B cell (primary cell): ENCODE measurements around the gene RRP1. TPM values are rescaled to one million over a fixed set of nuclear protein-coding genes. Genes with fewer than 3 reads are reported as not detected.

Source experiments
- ATAC-seq: fragments of 200-7000 bp; cut with Tn5 transposase; one replicate; pipeline ENCODE4 v1.10.0; 2021; ENCODE audit warnings: low read depth, mild to moderate bottlenecking, moderate number of reproducible peaks, moderate library complexity
- CTCF ChIA-PET: fragments of 350-600 bp; sonication (Branson Sonifier 250); formaldehyde crosslinking; loops from one replicate; lab custom pipeline; 2021; ENCODE audit warnings: antibody characterized with exemption, inconsistent platforms; lab: Charles Lee
- POLR2A ChIA-PET: fragments of 350-600 bp; sonication (Branson Sonifier 250); formaldehyde crosslinking; loops from one replicate; lab custom pipeline; 2021; ENCODE audit warnings: antibody characterized with exemption; lab: Charles Lee
- DNase-seq: peaks from one replicate; pipeline ENCODE4 v3.0.0; 2013
- H2AFZ ChIP-seq: 2 replicates; pipeline ENCODE4 v1.6.1; 2012; ENCODE audit warnings: mild to moderate bottlenecking, low read depth, low read length; ENCODE audit not compliant: insufficient read depth, poor library complexity, severe bottlenecking
- H3K27ac ChIP-seq, 2 donors: 1 replicate in 1 of 2; 2 replicates in 1 of 2; pipeline ENCODE4 v1.5.1; 2012 to 2013; ENCODE audit warnings: low read length in 2 of 2, mild to moderate bottlenecking in 2 of 2, moderate library complexity in 1 of 2
- H3K27me3 ChIP-seq, 4 experiments: fragments of 200-600 bp in 1 of 4; sonication (generic) in 1 of 4; replicated peaks in 1 of 4; 1 replicate in 2 of 4; 2 replicates in 2 of 4; pipeline versions ENCODE4 v1.6.1 to v1.7.0; 2013 to 2016; ENCODE audit warnings: low read length in 3 of 4, mild to moderate bottlenecking in 2 of 4, mixed read lengths in 1 of 4, moderate library complexity in 1 of 4; ENCODE audit not compliant: insufficient read depth in 4 of 4, control insufficient read depth in 3 of 4; ENCODE audit errors: control extremely low read depth in 1 of 4
- H3K36me3 ChIP-seq, 2 experiments: replicated peaks in 1 of 2; 1 replicate in 1 of 2; 2 replicates in 1 of 2; pipeline versions ENCODE4 v1.6.1 to v1.7.1; 2013; ENCODE audit warnings: low read length in 1 of 2; ENCODE audit not compliant: insufficient read depth in 2 of 2, control insufficient read depth in 1 of 2; ENCODE audit errors: control extremely low read depth in 1 of 2, extremely low read depth in 1 of 2
- H3K4me1 ChIP-seq, 2 donors: fragments of 200-600 bp in 1 of 2; sonication (generic) in 1 of 2; 1 replicate in 1 of 2; 2 replicates in 1 of 2; pipeline versions ENCODE4 v1.5.1 to v1.6.1; 2013 to 2017; ENCODE audit warnings: low read length in 2 of 2; ENCODE audit not compliant: control insufficient read depth in 2 of 2, insufficient read depth in 2 of 2
- H3K4me2 ChIP-seq: replicated peaks from 2 replicates; pipeline ENCODE3; 2012; ENCODE audit warnings: mild to moderate bottlenecking, low read depth, low read length; ENCODE audit not compliant: poor library complexity, severe bottlenecking
- H3K4me3 ChIP-seq, 5 experiments: fragments of 200-600 bp in 1 of 5; sonication (generic) in 1 of 5; 1 replicate in 3 of 5; 2 replicates in 2 of 5; pipeline versions ENCODE4 v1.5.1 to v1.7.0; 2011 to 2016; ENCODE audit warnings: low read length in 4 of 5, mild to moderate bottlenecking in 4 of 5, low read depth in 2 of 5, control low read depth in 1 of 5, moderate library complexity in 1 of 5; ENCODE audit not compliant: insufficient read depth in 1 of 5; ENCODE audit errors: control extremely low read depth in 1 of 5, extremely low read depth in 1 of 5
- H3K79me2 ChIP-seq: fragments of 200-600 bp; sonication (generic); one replicate; pipeline ENCODE4 v1.6.0; 2016; ENCODE audit warnings: low read length; ENCODE audit not compliant: control insufficient read depth, insufficient read depth
- H3K9ac ChIP-seq: fragments of 200-600 bp; sonication (generic); 2 replicates; pipeline ENCODE4 v1.6.1; 2017; ENCODE audit warnings: mild to moderate bottlenecking, low read length, moderate library complexity
- H3K9me3 ChIP-seq, 3 donors: one replicate each; pipeline versions ENCODE4 v1.6.1 to v1.7.1; 2013; ENCODE audit warnings: low read length in 2 of 3; ENCODE audit not compliant: control insufficient read depth in 2 of 3, insufficient read depth in 1 of 3; ENCODE audit errors: control extremely low read depth in 1 of 3
- H4K20me1 ChIP-seq: 2 replicates; pipeline ENCODE4 v1.6.0; 2012; ENCODE audit warnings: mild to moderate bottlenecking, low read length; ENCODE audit not compliant: insufficient read depth, control insufficient read depth, poor library complexity, severe bottlenecking
- H3K27ac Mint-ChIP-seq: one replicate; pipeline ENCODE4 v1.8.0; 2021; ENCODE audit warnings: mixed read lengths
- H3K27me3 Mint-ChIP-seq: one replicate; pipeline ENCODE4 v1.8.0; 2021; ENCODE audit warnings: mixed read lengths
- H3K4me1 Mint-ChIP-seq: one replicate; pipeline ENCODE4 v1.8.0; 2021; ENCODE audit warnings: mixed read lengths
- H3K4me3 Mint-ChIP-seq: one replicate; pipeline ENCODE4 v1.8.0; 2021; ENCODE audit warnings: mixed read lengths
- H3K9me3 Mint-ChIP-seq: one replicate; pipeline ENCODE4 v1.8.0; 2022; ENCODE audit warnings: mixed read lengths; ENCODE audit not compliant: insufficient read depth
- EZH2 ChIP-seq: IDR thresholded peaks from 2 replicates; pipeline ENCODE4 v1.6.1; 2012; ENCODE audit warnings: borderline replicate concordance, low read depth, mild to moderate bottlenecking, moderate library complexity, low read length; ENCODE audit not compliant: insufficient read depth, poor library complexity, severe bottlenecking
- WGBS: methylation state at CpG from one replicate; pipeline ENCODE4 v1.1.5; 2013; ENCODE audit warnings: missing lambda C conversion rate; ENCODE audit not compliant: insufficient coverage; 5-methylcytosine and 5-hydroxymethylcytosine counted together
- intact Hi-C: fragments of 100-400 bp; cut with micrococcal nuclease; formaldehyde crosslinking; loops from one replicate; pipeline ENCODE4 v1.10.0; 2022
- polyA plus RNA-seq: library from polyadenylated mRNA; depleted of rRNA; stranded (reverse); fragments of >200 nt; gene quantifications from 2 replicates; pipeline ENCODE4 v1.2.3, GENCODE V29; 2012
- total RNA-seq, 2 donors: library from RNA; stranded (reverse); fragments of 120-200 nt in 1 of 2; gene quantifications; 1 replicate in 1 of 2; 2 replicates in 1 of 2; pipeline versions ENCODE4 v1.2.3 to v1.2.4, GENCODE V29; 2013 to 2022
- TF ChIP-seq, protein P1 (sequence below): fragments of 200-600 bp; IDR thresholded peaks from one replicate; pipeline ENCODE4 v1.8.0; 2022; ENCODE audit warnings: antibody characterized with exemption, mild to moderate bottlenecking

Gene RRP1
- total and polyA plus RNA-seq, 2 donors (not counting 1 experiment from before 2014, with no cell fraction given), result 9.6 to 27.8 TPM

DNA sequence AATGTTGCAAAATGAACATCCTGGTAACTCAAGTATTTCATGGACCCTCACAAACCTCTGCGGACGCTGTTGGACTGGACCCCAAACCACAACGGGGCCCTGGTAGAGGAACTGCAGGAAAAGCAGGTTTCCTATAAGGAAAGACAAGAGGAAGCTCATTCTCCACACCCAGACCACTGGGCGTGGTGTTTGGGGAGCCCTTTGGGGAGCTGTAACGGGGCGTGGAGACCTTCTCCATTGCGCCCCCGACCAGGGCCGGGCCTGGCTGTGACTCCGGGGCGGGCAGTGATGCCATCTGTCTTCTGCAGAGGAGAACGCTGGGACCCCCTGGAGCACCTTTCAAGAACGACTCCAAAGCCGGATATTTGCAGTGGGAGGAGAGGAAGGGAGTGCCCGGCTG is 45.7 kb downstream of the RRP1 start:
- no peak overlapping the region for H3K27ac ChIP-seq
- H3K36me3 ChIP-seq, result no peaks in the 10 kb centered on the region
- ChIA-PET POLR2A (no interaction called here), CTCF (no interaction called here)
- no peak overlapping the region for H3K4me3 ChIP-seq
- no peaks in the 10 kb centered on the region for H3K9me3 Mint-ChIP-seq
- no peak for TF ChIP-seq EZH2
- TF ChIP-seq, protein P1, sequence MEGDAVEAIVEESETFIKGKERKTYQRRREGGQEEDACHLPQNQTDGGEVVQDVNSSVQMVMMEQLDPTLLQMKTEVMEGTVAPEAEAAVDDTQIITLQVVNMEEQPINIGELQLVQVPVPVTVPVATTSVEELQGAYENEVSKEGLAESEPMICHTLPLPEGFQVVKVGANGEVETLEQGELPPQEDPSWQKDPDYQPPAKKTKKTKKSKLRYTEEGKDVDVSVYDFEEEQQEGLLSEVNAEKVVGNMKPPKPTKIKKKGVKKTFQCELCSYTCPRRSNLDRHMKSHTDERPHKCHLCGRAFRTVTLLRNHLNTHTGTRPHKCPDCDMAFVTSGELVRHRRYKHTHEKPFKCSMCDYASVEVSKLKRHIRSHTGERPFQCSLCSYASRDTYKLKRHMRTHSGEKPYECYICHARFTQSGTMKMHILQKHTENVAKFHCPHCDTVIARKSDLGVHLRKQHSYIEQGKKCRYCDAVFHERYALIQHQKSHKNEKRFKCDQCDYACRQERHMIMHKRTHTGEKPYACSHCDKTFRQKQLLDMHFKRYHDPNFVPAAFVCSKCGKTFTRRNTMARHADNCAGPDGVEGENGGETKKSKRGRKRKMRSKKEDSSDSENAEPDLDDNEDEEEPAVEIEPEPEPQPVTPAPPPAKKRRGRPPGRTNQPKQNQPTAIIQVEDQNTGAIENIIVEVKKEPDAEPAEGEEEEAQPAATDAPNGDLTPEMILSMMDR, result no peak
- H3K4me2 ChIP-seq, result no peak overlapping the region
- 0% methylated on average over 9 of the region's 15 CpGs for WGBS
- no peak overlapping the region for H2AFZ ChIP-seq
- peaks cover 49% of the 10 kb centered on the region for H3K27me3 Mint-ChIP-seq
- no peak overlapping the region for H3K27ac Mint-ChIP-seq
- no peak for ATAC-seq
- H3K9ac ChIP-seq, result no peak overlapping the region
- H3K9me3 ChIP-seq, result peaks cover 0 to 14% (median 0%) of the 10 kb centered on the region in 3 donors
- peaks cover 0 to 35% (median 5%) of the 10 kb centered on the region in 4 experiments for H3K27me3 ChIP-seq
- H3K4me1 Mint-ChIP-seq, result no peaks in the 10 kb centered on the region
- H3K4me3 Mint-ChIP-seq, result no peak overlapping the region
- peaks cover 3 to 10% of the 10 kb centered on the region in 2 donors for H3K4me1 ChIP-seq
- no peak for DNase-seq
- H4K20me1 ChIP-seq, result no peaks in the 10 kb centered on the region
- no peaks in the 10 kb centered on the region for H3K79me2 ChIP-seq
- intact Hi-C loops, result no loop called here

DNA sequence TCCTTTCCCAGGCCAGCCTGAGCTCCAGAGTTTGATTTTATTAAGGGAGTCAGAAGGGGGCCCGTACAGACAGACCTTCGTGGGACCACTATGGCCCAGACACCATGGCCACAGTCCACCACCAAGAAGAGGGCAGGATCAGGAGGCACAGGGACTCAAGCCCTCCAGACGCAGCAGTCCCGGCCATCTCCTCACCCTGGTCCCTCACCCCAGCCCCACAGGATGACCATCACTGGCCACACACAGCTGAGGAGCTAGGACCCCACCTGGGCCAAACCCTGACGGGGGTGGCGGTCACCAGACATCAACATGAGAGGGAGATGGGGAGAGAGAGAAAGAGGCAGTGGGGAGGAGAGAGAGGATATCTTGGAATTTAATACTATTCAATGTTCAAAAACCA is 46.5 kb downstream of the RRP1 start:
- Mint-ChIP-seq H3K4me3 (no peak overlapping the region), H3K27me3 (peaks cover 49% of the 10 kb centered on the region), H3K4me1 (no peaks in the 10 kb centered on the region), H3K27ac (no peak overlapping the region), H3K9me3 (no peaks in the 10 kb centered on the region)
- H3K4me2 ChIP-seq, result no peak overlapping the region
- no peak overlapping the region for H2AFZ ChIP-seq
- no peaks in the 10 kb centered on the region for H3K79me2 ChIP-seq
- H3K36me3 ChIP-seq, result no peaks in the 10 kb centered on the region
- ChIA-PET POLR2A (no interaction called here), CTCF (no interaction called here)
- H3K27me3 ChIP-seq, result peaks cover 0 to 35% (median 5%) of the 10 kb centered on the region in 4 experiments
- no peak overlapping the region for H3K27ac ChIP-seq
- no peak overlapping the region for H3K9ac ChIP-seq
- peaks cover 0 to 14% (median 0%) of the 10 kb centered on the region in 3 donors for H3K9me3 ChIP-seq
- peaks cover 3 to 10% of the 10 kb centered on the region in 2 donors for H3K4me1 ChIP-seq
- no peaks in the 10 kb centered on the region for H4K20me1 ChIP-seq
- intact Hi-C loops, result no loop called here
- TF ChIP-seq EZH2, result no peak
- TF ChIP-seq, protein P1, result no peak
- ATAC-seq, result no peak
- DNase-seq, result no peak
- no peak overlapping the region for H3K4me3 ChIP-seq
- 57% methylated on average over 2 of the region's 6 CpGs for WGBS
